Measurements from ENCODE around the gene GAL3ST2.

GRCh38 chr2:241764275-241765241, 12.1 kb upstream of the GAL3ST2 start:
- TF ChIP-seq EZH2phosphoT487 (IDR thresholded peaks at IDR 0.05; ENCODE audit: borderline replicate concordance, low read length) = no peak
- TF ChIP-seq, protein P1, sequence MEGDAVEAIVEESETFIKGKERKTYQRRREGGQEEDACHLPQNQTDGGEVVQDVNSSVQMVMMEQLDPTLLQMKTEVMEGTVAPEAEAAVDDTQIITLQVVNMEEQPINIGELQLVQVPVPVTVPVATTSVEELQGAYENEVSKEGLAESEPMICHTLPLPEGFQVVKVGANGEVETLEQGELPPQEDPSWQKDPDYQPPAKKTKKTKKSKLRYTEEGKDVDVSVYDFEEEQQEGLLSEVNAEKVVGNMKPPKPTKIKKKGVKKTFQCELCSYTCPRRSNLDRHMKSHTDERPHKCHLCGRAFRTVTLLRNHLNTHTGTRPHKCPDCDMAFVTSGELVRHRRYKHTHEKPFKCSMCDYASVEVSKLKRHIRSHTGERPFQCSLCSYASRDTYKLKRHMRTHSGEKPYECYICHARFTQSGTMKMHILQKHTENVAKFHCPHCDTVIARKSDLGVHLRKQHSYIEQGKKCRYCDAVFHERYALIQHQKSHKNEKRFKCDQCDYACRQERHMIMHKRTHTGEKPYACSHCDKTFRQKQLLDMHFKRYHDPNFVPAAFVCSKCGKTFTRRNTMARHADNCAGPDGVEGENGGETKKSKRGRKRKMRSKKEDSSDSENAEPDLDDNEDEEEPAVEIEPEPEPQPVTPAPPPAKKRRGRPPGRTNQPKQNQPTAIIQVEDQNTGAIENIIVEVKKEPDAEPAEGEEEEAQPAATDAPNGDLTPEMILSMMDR (IDR thresholded peaks at IDR 0.05; ENCODE audit: low read depth, low read length, poor library complexity, severe bottlenecking) = no peak

All from DOHH2 (cell line).